HCT116 (cell line): ENCODE data around the gene EPHX1. TPM values are rescaled to one million over a fixed set of nuclear protein-coding genes. Genes with fewer than 3 reads are reported as not detected.

Experiments
- ATAC-seq: fragments of 200-7000 bp; cut with Tn5 transposase; 2 replicates; pipeline ENCODE4 v1.9.1; 2020; ENCODE audit warnings: mild to moderate bottlenecking, moderate library complexity
- BruUV-seq: library from RNA; stranded (reverse); fragments of 400-500 nt; replicated peaks from 2 replicates; lab custom pipeline; 2021; lab: Mats Ljungman, UMichigan
- CTCF ChIA-PET: fragments of 300-600 bp; sonication (Branson Sonifier 250); formaldehyde crosslinking; loops from one replicate; lab custom pipeline; 2021; ENCODE audit warnings: antibody characterized with exemption; lab: Charles Lee
- POLR2A ChIA-PET: fragments of 300-600, 350-600 bp; sonication (Branson Sonifier 250); formaldehyde crosslinking; loops from one replicate; lab custom pipeline; 2021; ENCODE audit warnings: antibody characterized with exemption; lab: Charles Lee
- RAD21 ChIA-PET, 2 experiments: fragments of 300-600 bp; sonication (Branson Sonifier 250); formaldehyde crosslinking; loops; one replicate each; lab custom pipeline; 2023; ENCODE audit warnings: low total read pairs in 2 of 2; ENCODE audit not compliant: uncharacterized antibody in 2 of 2, unreplicated experiment in 2 of 2, low non-redundant PET in 1 of 2; lab: Charles Lee
- DNase-seq: peaks from one replicate; pipeline ENCODE4 v3.0.0-alpha.2; 2010; ENCODE audit warnings: low read depth, low spot score
- H2AFZ ChIP-seq: fragments of 200-600 bp; shearing (Covaris generic), sonication (generic); 2 replicates; pipeline ENCODE4 v1.6.1; 2017; ENCODE audit warnings: low read depth, mixed run types, mixed read lengths, antibody characterized with exemption, low read length; ENCODE audit not compliant: poor library complexity, severe bottlenecking
- H3K27ac ChIP-seq: 2 replicates; pipeline ENCODE4 v1.5.1; 2012; ENCODE audit warnings: low read depth, low read length
- H3K27me3 ChIP-seq: fragments of 200-600 bp; sonication (generic); 2 replicates; pipeline ENCODE4 v1.6.1; 2016; ENCODE audit warnings: mixed run types, low read length, mixed read lengths; ENCODE audit not compliant: insufficient read depth
- H3K36me3 ChIP-seq, 2 experiments: fragments of 200-500 bp in 1 of 2; fragments of 200-600 bp in 1 of 2; sonication (Bioruptor generic) in 1 of 2; sonication (generic) in 1 of 2; 2 replicates each; pipeline versions ENCODE4 v1.5.1 to v1.6.1; 2014 to 2016; ENCODE audit warnings: low read length in 2 of 2, inconsistent platforms in 1 of 2, mixed read lengths in 1 of 2, mixed run types in 1 of 2; ENCODE audit not compliant: insufficient read depth in 2 of 2, control insufficient read depth in 1 of 2
- H3K4me1 ChIP-seq, 2 experiments: fragments of 200-600 bp in 1 of 2; sonication (generic) in 1 of 2; 2 replicates each; pipeline versions ENCODE4 v1.5.1 to v1.6.1; 2012 to 2017; ENCODE audit warnings: low read length in 2 of 2, inconsistent platforms in 1 of 2, mild to moderate bottlenecking in 1 of 2, mixed read lengths in 1 of 2, mixed run types in 1 of 2, moderate library complexity in 1 of 2; ENCODE audit not compliant: insufficient read depth in 2 of 2, control insufficient read depth in 1 of 2
- H3K4me2 ChIP-seq: fragments of 200-600 bp; sonication (generic); 2 replicates; pipeline ENCODE4 v1.6.1; 2017; ENCODE audit warnings: mixed run types, low read length, mixed read lengths
- H3K4me3 ChIP-seq, 2 experiments: fragments of 200-600 bp in 1 of 2; sonication (generic) in 1 of 2; replicated peaks in 1 of 2; 2 replicates each; pipeline ENCODE4 v1.5.1; 2011 to 2016; ENCODE audit warnings: low read length in 2 of 2, control low read depth in 1 of 2, low read depth in 1 of 2, mild to moderate bottlenecking in 1 of 2, mixed read lengths in 1 of 2, mixed run types in 1 of 2
- H3K79me2 ChIP-seq: fragments of 200-600 bp; sonication (generic); 2 replicates; pipeline ENCODE4 v1.6.1; 2017; ENCODE audit warnings: mild to moderate bottlenecking, mixed run types, low read length, moderate library complexity, mixed read lengths; ENCODE audit not compliant: insufficient read depth
- H3K9ac ChIP-seq: fragments of 200-600 bp; sonication (generic); 2 replicates; pipeline ENCODE4 v1.6.1; 2016; ENCODE audit warnings: low read length, mixed read lengths
- H3K9me2 ChIP-seq: fragments of 200-600 bp; sonication (generic), shearing (Covaris generic); 2 replicates; pipeline ENCODE4 v1.6.1; 2017; ENCODE audit warnings: mixed run types, mild to moderate bottlenecking, moderate library complexity; ENCODE audit not compliant: insufficient read depth
- H3K9me3 ChIP-seq, 2 experiments: fragments of 200-500 bp in 1 of 2; fragments of 200-600 bp in 1 of 2; sonication (Bioruptor generic) in 1 of 2; sonication (generic) in 1 of 2; 2 replicates each; pipeline ENCODE4 v1.6.1; 2014 to 2017; ENCODE audit warnings: low read length in 2 of 2, mixed read lengths in 2 of 2, inconsistent platforms in 1 of 2, low read depth in 1 of 2, mild to moderate bottlenecking in 1 of 2, mixed run types in 1 of 2, moderate library complexity in 1 of 2; ENCODE audit not compliant: control insufficient read depth in 1 of 2, insufficient read depth in 1 of 2
- H4K20me1 ChIP-seq: fragments of 200-600 bp; sonication (generic), shearing (Covaris generic); 2 replicates; pipeline ENCODE4 v1.6.1; 2017; ENCODE audit warnings: mixed run types, mild to moderate bottlenecking, moderate library complexity; ENCODE audit not compliant: insufficient read depth
- EGR1 ChIP-seq: IDR thresholded peaks from 2 replicates; pipeline ENCODE4 v1.6.1; 2012; ENCODE audit warnings: low read depth
- EZH2 ChIP-seq: fragments of 200-600 bp; sonication (generic); IDR thresholded peaks from 2 replicates; pipeline ENCODE4 v1.6.1; 2017; ENCODE audit warnings: antibody characterized with exemption, mixed run types
- EZH2phosphoT487 ChIP-seq: fragments of 200-600 bp; IDR thresholded peaks from 2 replicates; pipeline ENCODE4 v1.6.1; 2018; ENCODE audit warnings: antibody characterized with exemption, borderline replicate concordance
- MAX ChIP-seq: IDR thresholded peaks from 2 replicates; pipeline ENCODE4 v1.6.1; 2012
- POLR2AphosphoS5 ChIP-seq: IDR thresholded peaks from 2 replicates; pipeline ENCODE4 v1.6.1; 2011; ENCODE audit warnings: mild to moderate bottlenecking, low read depth, low read length, moderate library complexity
- REST ChIP-seq: IDR thresholded peaks from 2 replicates; pipeline ENCODE4 v1.6.1; 2012; ENCODE audit warnings: low read depth
- ZFX ChIP-seq: fragments of 450-650 bp; IDR thresholded peaks from 2 replicates; pipeline ENCODE4 v1.6.1; 2017
- intact Hi-C: fragments of 100-400 bp; cut with micrococcal nuclease; formaldehyde crosslinking; loops from 2 replicates; pipeline ENCODE4 v1.10.0; 2022
- total RNA-seq: library from RNA; stranded (reverse); gene quantifications from one replicate; pipeline ENCODE4 v1.2.1, GENCODE V29; 2021; ENCODE audit not compliant: unreplicated experiment
- TF ChIP-seq, protein P1 (sequence below): IDR thresholded peaks from 2 replicates; pipeline ENCODE4 v1.6.1; 2011; ENCODE audit warnings: mild to moderate bottlenecking, low read length, moderate library complexity; ENCODE audit not compliant: insufficient replicate concordance; ENCODE audit errors: extremely low read depth
- TF ChIP-seq, protein P2 (sequence below): IDR thresholded peaks from 2 replicates; pipeline ENCODE4 v1.6.1; 2012

EPHX1 gene
- total RNA-seq, 1 experiment from 2014 or later, result 44.6 TPM

GRCh38 chr1:225842788-225843425, 33.0 kb downstream of the EPHX1 start:
- BruUV-seq, result no TSS peak
- Histone ChIP-seq H3K9ac (no peak overlapping the region), H3K36me3 (peaks cover 0 to 7% of the 10 kb centered on the region in 2 experiments; a peak in 2 of 4 replicates), H3K9me2 (no peaks in the 10 kb centered on the region), H4K20me1 (no peaks in the 10 kb centered on the region), H3K27me3 (no peaks in the 10 kb centered on the region), H3K4me2 (no peak overlapping the region), H3K27ac (no peak overlapping the region), H2AFZ (no peak overlapping the region), H3K4me3 (no peak overlapping the region), H3K4me1 (0 out of 4 replicates have a peak, but pooled peaks cover 0 to 3% of the 10 kb centered on the region in 2 experiments), H3K79me2 (no peaks in the 10 kb centered on the region), H3K9me3 (no peaks in the 10 kb centered on the region)
- no peak for DNase-seq
- ChIA-PET CTCF (no interaction called here), RAD21 (no interaction called here), POLR2A (no interaction called here)
- ATAC-seq, result no peak
- intact Hi-C loops, result loop anchor here (10.0 kb wide), 1 partner anchor 288 kb away; no protein-coding TSS in a partner anchor
- TF ChIP-seq, protein P1, sequence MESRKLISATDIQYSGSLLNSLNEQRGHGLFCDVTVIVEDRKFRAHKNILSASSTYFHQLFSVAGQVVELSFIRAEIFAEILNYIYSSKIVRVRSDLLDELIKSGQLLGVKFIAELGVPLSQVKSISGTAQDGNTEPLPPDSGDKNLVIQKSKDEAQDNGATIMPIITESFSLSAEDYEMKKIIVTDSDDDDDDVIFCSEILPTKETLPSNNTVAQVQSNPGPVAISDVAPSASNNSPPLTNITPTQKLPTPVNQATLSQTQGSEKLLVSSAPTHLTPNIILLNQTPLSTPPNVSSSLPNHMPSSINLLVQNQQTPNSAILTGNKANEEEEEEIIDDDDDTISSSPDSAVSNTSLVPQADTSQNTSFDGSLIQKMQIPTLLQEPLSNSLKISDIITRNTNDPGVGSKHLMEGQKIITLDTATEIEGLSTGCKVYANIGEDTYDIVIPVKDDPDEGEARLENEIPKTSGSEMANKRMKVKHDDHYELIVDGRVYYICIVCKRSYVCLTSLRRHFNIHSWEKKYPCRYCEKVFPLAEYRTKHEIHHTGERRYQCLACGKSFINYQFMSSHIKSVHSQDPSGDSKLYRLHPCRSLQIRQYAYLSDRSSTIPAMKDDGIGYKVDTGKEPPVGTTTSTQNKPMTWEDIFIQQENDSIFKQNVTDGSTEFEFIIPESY, result no peak
- no peak for TF ChIP-seq POLR2AphosphoS5
- no peak for TF ChIP-seq EZH2
- TF ChIP-seq, protein P2, sequence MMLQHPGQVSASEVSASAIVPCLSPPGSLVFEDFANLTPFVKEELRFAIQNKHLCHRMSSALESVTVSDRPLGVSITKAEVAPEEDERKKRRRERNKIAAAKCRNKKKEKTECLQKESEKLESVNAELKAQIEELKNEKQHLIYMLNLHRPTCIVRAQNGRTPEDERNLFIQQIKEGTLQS, result no peak
- no peak for TF ChIP-seq EZH2phosphoT487
- TF ChIP-seq MAX, result no peak
- no peak for TF ChIP-seq EGR1
- no peak for TF ChIP-seq ZFX
- no peak for TF ChIP-seq REST
